Activated CD4-positive, alpha-beta memory T cell treated with anti-CD3 and anti-CD28 coated beads, Interleukin-2, amount 10 ng/mL, durations not matched to agents 7 days and 5 days (primary cell): ENCODE data around the gene PP2D1. TPM values are rescaled to one million over a fixed set of nuclear protein-coding genes. Genes with fewer than 3 reads are reported as not detected.
"Not testable (repeated sequence)": the region's sequence is repeated elsewhere in the genome, so short reads cannot be mapped to it uniquely, and the experiment has no call there.

Experiments
- CTCF ChIA-PET: fragments of 350-600 bp; sonication (Branson Sonifier 250); formaldehyde crosslinking; loops from one replicate; lab custom pipeline; 2021; ENCODE audit warnings: antibody characterized with exemption, inconsistent platforms; lab: Charles Lee
- POLR2A ChIA-PET: fragments of 350-600 bp; sonication (Branson Sonifier 250); formaldehyde crosslinking; loops from one replicate; lab custom pipeline; 2021; ENCODE audit warnings: antibody characterized with exemption; lab: Charles Lee
- DNase-seq: peaks from one replicate; pipeline ENCODE4 v3.0.0-alpha.2; 2020
- H3K27ac Mint-ChIP-seq: one replicate; pipeline ENCODE4 v1.8.0; 2021; ENCODE audit warnings: mild to moderate bottlenecking, mixed read lengths
- H3K27me3 Mint-ChIP-seq: one replicate; pipeline ENCODE4 v1.8.0; 2021; ENCODE audit warnings: mixed read lengths
- H3K36me3 Mint-ChIP-seq: one replicate; pipeline ENCODE4 v1.8.0; 2021; ENCODE audit warnings: low read depth, mixed read lengths
- H3K4me1 Mint-ChIP-seq: one replicate; pipeline ENCODE4 v1.8.0; 2021; ENCODE audit warnings: mixed read lengths
- H3K4me3 Mint-ChIP-seq: one replicate; pipeline ENCODE4 v1.8.0; 2021; ENCODE audit warnings: mild to moderate bottlenecking, mixed read lengths
- H3K9me3 Mint-ChIP-seq: one replicate; pipeline ENCODE4 v1.8.0; 2021; ENCODE audit warnings: mixed read lengths
- total RNA-seq, 2 experiments: library from RNA; stranded (reverse); gene quantifications; one replicate each; pipeline ENCODE4 v1.2.3, GENCODE V29; 2021

PP2D1 gene
- total RNA-seq, 2 experiments from 2014 or later, result not detected

GRCh38 chr3:20007960-20008359 is 4.1 kb downstream of the PP2D1 start:
- POLR2A ChIA-PET, result no interaction called here
- H3K27ac Mint-ChIP-seq, result no peak overlapping the region
- H3K27me3 Mint-ChIP-seq, result no peaks in the 10 kb centered on the region
- DNase-seq, result no peak
- H3K36me3 Mint-ChIP-seq, result no peaks in the 10 kb centered on the region
- H3K4me3 Mint-ChIP-seq, result no peak overlapping the region
- H3K4me1 Mint-ChIP-seq, result no peaks in the 10 kb centered on the region
- CTCF ChIA-PET, result no interaction called here
- H3K9me3 Mint-ChIP-seq, result no peaks in the 10 kb centered on the region

DNA sequence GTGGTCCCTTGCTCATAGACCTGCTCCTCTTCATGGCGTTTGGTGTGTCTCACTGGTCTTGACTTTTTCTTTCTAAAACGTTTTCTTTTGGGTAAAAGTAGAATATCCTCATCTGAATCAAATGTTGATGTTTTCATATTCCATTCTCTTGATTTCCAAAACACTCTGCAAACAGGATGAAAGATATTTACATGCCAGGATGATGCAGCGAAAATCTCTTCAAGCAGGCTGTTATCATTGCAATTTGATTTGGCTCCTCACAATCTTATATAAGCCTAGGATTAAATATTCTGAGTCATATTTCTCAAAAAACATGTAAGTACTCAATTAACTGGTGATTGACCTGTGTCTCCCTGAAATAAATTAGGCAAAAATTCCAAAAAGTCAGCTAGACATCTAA is 10.1 kb downstream of the PP2D1 start:
- ChIA-PET POLR2A (no interaction called here), CTCF (no interaction called here)
- H3K4me3 Mint-ChIP-seq, result no peak overlapping the region
- no peak overlapping the region for H3K27ac Mint-ChIP-seq
- H3K4me1 Mint-ChIP-seq, result no peaks in the 10 kb centered on the region
- H3K9me3 Mint-ChIP-seq, result no peaks in the 10 kb centered on the region
- DNase-seq, result no peak
- no peaks in the 10 kb centered on the region for H3K36me3 Mint-ChIP-seq
- no peaks in the 10 kb centered on the region for H3K27me3 Mint-ChIP-seq

DNA sequence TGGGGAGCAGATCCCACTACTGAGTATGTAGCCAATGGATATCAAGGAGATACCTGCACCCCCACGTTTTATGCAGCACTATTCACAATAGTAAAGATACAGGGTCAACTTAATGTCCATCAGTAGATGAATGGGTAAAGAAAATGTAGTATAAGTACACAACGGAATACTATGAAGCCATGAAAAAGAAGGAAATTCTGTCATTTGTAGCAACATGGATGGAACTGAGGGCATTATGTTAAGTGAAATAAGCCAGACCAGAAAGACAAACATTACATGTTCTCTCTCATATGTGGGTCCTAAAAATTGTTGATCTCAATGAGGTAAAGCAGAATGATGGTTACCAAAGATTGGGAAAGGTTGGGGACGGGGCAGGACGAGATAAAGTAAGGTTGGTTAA is 14.6 kb downstream of the PP2D1 start:
- Mint-ChIP-seq H3K27me3 (no peaks in the 10 kb centered on the region), H3K9me3 (no peaks in the 10 kb centered on the region), H3K36me3 (no peaks in the 10 kb centered on the region), H3K4me3 (no peak overlapping the region), H3K27ac (no peak overlapping the region), H3K4me1 (no peaks in the 10 kb centered on the region)
- ChIA-PET CTCF (no interaction called here), POLR2A (no interaction called here)
- no peak for DNase-seq

- CTCF ChIA-PET, result no interaction called here
- Mint-ChIP-seq H3K27ac (no peak overlapping the region), H3K9me3 (no peaks in the 10 kb centered on the region), H3K4me1 (no peaks in the 10 kb centered on the region), H3K36me3 (no peaks in the 10 kb centered on the region), H3K27me3 (no peaks in the 10 kb centered on the region), H3K4me3 (no peak overlapping the region)
- no peak for DNase-seq
- POLR2A ChIA-PET, result no interaction called here
These were observed 17.3 kb downstream of the PP2D1 start for GRCh38 chr3:19994796-19995195.

- POLR2A ChIA-PET, DNase-seq, H3K27ac Mint-ChIP-seq, H3K9me3 Mint-ChIP-seq, H3K27me3 Mint-ChIP-seq, H3K4me3 Mint-ChIP-seq, H3K4me1 Mint-ChIP-seq: not testable (repeated sequence)
- CTCF ChIA-PET, result interaction anchor here (1.2 kb wide), 1 partner anchor 52 kb away, joined by 3 read pairs; no protein-coding TSS in a partner anchor
- H3K36me3 Mint-ChIP-seq, result peaks cover 23% of the 10 kb centered on the region
These were observed 23.2 kb downstream of the PP2D1 start for GRCh38 chr3:19988904-19989303.

DNA sequence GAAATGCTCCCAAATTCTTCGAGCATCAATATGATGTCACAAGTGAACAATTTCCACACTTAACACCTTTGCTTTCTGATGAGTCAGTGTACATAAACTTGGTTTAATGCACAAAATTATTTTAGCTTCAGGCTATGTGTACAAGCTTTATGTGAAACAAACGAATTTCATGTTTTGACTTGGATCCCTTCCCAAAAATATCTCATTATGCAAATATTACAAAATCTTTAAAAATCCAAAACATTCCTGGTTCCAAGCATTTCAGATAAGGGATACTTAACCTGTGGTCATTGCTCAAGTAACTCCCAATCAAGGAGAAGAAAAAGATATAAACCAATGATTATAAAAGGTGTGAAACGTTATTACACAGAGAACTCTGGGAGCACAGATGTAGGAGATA is 40.0 kb downstream of the PP2D1 start:
- peaks cover 7% of the 10 kb centered on the region for H3K4me1 Mint-ChIP-seq
- CTCF ChIA-PET, result no interaction called here
- POLR2A ChIA-PET, result no interaction called here
- DNase-seq, result no peak
- no peaks in the 10 kb centered on the region for H3K27me3 Mint-ChIP-seq
- H3K4me3 Mint-ChIP-seq, result no peak overlapping the region
- no peak overlapping the region for H3K27ac Mint-ChIP-seq
- no peaks in the 10 kb centered on the region for H3K9me3 Mint-ChIP-seq
- H3K36me3 Mint-ChIP-seq, result peaks cover 46% of the 10 kb centered on the region

GRCh38 chr3:19970327-19970726 is 41.7 kb downstream of the PP2D1 start:
- Mint-ChIP-seq H3K27ac (no peak overlapping the region), H3K36me3 (peaks cover 47% of the 10 kb centered on the region), H3K9me3 (no peaks in the 10 kb centered on the region), H3K4me1 (peaks cover 9% of the 10 kb centered on the region), H3K27me3 (no peaks in the 10 kb centered on the region), H3K4me3 (no peak overlapping the region)
- CTCF ChIA-PET, result no interaction called here
- POLR2A ChIA-PET, result no interaction called here
- no peak for DNase-seq

DNA sequence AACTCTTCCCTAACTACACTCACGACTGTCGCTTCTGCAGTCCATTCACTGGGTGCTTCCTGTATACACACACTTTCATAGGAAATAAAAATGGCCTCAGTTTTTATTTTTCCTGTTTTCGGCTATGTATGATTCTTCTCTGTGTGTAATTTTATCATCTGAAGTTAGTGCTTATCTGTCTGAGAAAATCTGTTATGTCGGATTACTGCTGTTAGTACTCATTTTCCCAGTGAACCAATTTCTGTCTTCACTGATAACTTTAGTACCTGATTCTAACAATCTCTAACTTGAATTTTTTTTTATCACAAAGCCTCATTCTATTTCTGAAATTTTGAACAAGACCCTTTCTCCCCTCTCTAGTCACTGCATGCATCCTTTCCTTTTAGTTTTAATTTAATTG is 44.3 kb downstream of the PP2D1 start:
- no peak overlapping the region for H3K27ac Mint-ChIP-seq

GRCh38 chr3:19967208-19967607 is 44.9 kb downstream of the PP2D1 start:
- ChIA-PET CTCF (no interaction called here), POLR2A (interaction anchor here (0.9 to 1.2 kb wide), 2 partner anchors 19 to 219 kb away, joined by 3 read pairs; partner anchors contain the start of gene SGO1)
- no peak overlapping the region for H3K4me3 Mint-ChIP-seq
- H3K36me3 Mint-ChIP-seq, result peaks cover 44% of the 10 kb centered on the region
- no peaks in the 10 kb centered on the region for H3K27me3 Mint-ChIP-seq
- H3K9me3 Mint-ChIP-seq, result no peaks in the 10 kb centered on the region
- H3K27ac Mint-ChIP-seq, result no peak overlapping the region
- peaks cover 8% of the 10 kb centered on the region for H3K4me1 Mint-ChIP-seq
- no peak for DNase-seq

More for the DNA sequence above, 44.3 kb downstream of the PP2D1 start:
- Mint-ChIP-seq H3K36me3 (peaks cover 41% of the 10 kb centered on the region), H3K9me3 (no peaks in the 10 kb centered on the region), H3K27me3 (no peaks in the 10 kb centered on the region), H3K4me3 (no peak overlapping the region), H3K4me1 (peaks cover 9% of the 10 kb centered on the region)
- no peak for DNase-seq
- ChIA-PET CTCF (interaction anchor here (0.6 kb wide), 1 partner anchor 83 kb away, joined by 3 read pairs; no protein-coding TSS in a partner anchor), POLR2A (no interaction called here)

- POLR2A ChIA-PET, result no interaction called here
- Mint-ChIP-seq H3K27me3 (no peaks in the 10 kb centered on the region), H3K4me3 (no peak overlapping the region), H3K9me3 (no peaks in the 10 kb centered on the region), H3K36me3 (peaks cover 47% of the 10 kb centered on the region), H3K4me1 (peaks cover 20% of the 10 kb centered on the region), H3K27ac (no peak overlapping the region)
- DNase-seq, result no peak
- CTCF ChIA-PET, result no interaction called here
These were observed 50.1 kb downstream of the PP2D1 start for GRCh38 chr3:19961960-19962359.

GRCh38 chr3:19960696-19961095 is 51.4 kb downstream of the PP2D1 start:
- CTCF ChIA-PET, result no interaction called here
- H3K4me3 Mint-ChIP-seq, result no peak overlapping the region
- DNase-seq, result no peak
- POLR2A ChIA-PET, result no interaction called here
- H3K27me3 Mint-ChIP-seq, result no peaks in the 10 kb centered on the region
- H3K9me3 Mint-ChIP-seq, result no peaks in the 10 kb centered on the region
- H3K27ac Mint-ChIP-seq, result no peak overlapping the region
- peaks cover 40% of the 10 kb centered on the region for H3K36me3 Mint-ChIP-seq
- H3K4me1 Mint-ChIP-seq, result peaks cover 22% of the 10 kb centered on the region

DNA sequence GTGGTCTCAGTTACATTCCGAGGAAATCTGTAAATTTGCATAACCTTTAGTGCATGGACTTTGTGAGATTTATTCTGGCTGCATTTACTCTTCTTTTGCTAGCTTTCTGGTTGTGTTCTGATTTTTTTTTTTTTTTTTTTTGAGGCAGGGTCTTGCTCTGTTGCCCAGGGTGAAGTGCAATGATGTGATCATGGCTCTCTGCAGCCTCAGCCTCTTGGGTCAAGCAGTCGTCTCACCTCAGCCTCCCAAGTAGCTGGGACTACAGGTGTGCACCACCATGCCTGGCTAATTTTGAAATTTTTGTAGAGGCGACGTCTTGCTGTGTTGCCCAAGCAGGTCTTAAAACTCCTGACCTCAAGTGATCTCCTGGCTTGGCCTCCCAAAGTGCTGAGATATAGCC is 52.6 kb downstream of the PP2D1 start:
- ChIA-PET POLR2A (no interaction called here), CTCF (no interaction called here)
- peaks cover 26% of the 10 kb centered on the region for H3K4me1 Mint-ChIP-seq
- H3K4me3 Mint-ChIP-seq, result no peak overlapping the region
- no peaks in the 10 kb centered on the region for H3K9me3 Mint-ChIP-seq
- no peak overlapping the region for H3K27ac Mint-ChIP-seq
- DNase-seq, result no peak
- peaks cover 48% of the 10 kb centered on the region for H3K36me3 Mint-ChIP-seq
- H3K27me3 Mint-ChIP-seq, result no peaks in the 10 kb centered on the region

DNA sequence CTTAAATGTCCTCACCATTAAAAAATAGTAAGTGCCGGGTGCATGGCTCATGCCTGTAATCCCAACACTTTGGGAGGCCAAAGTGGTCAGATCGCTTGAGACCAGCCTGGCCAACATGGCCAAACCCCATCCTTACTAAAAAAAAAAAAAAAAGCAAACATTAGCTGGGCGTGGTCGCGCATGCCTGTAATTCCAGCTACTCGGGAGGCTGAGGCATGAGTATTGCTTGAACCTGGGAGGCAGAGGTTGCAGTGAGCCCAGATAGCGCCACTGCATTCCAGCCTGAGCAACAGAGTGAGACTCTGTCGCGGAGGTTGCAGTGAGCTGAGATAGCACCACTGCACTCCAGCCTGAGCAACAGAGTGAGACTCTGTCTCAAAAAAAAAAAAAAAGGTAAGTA is 54.7 kb downstream of the PP2D1 start:
- POLR2A ChIA-PET, result interaction anchor here (0.9 kb wide), 1 partner anchor 9 kb away, joined by 3 read pairs; no protein-coding TSS in a partner anchor
- peaks cover 33% of the 10 kb centered on the region for H3K4me1 Mint-ChIP-seq
- H3K9me3 Mint-ChIP-seq, DNase-seq, CTCF ChIA-PET, H3K27ac Mint-ChIP-seq, H3K27me3 Mint-ChIP-seq, H3K4me3 Mint-ChIP-seq: not testable (repeated sequence)
- H3K36me3 Mint-ChIP-seq, result peaks cover 49% of the 10 kb centered on the region

GRCh38 chr3:19954676-19955075 is 57.4 kb downstream of the PP2D1 start:
- no peak for DNase-seq
- ChIA-PET POLR2A (no interaction called here), CTCF (no interaction called here)
- no peak overlapping the region for H3K27ac Mint-ChIP-seq
- no peak overlapping the region for H3K4me3 Mint-ChIP-seq
- peaks cover 44% of the 10 kb centered on the region for H3K4me1 Mint-ChIP-seq
- H3K36me3 Mint-ChIP-seq, result peaks cover 47% of the 10 kb centered on the region
- H3K9me3 Mint-ChIP-seq, result no peaks in the 10 kb centered on the region
- no peaks in the 10 kb centered on the region for H3K27me3 Mint-ChIP-seq
